Anterior cingulate cortex (tissue), 58 donors: ENCODE measurements around the gene CASR.

Source experiments
- DNase-seq, 58 donors: peaks; one replicate each; lab custom pipeline; 2025; lab: John Stamatoyannopoulos, UW

Gene CASR

GRCh38 chr3:122214711-122215110, 31.2 kb downstream of the CASR start:
- DNase-seq: no peak

GRCh38 chr3:122215592-122216298, 32.3 kb downstream of the CASR start:
- no peak for DNase-seq

DNA sequence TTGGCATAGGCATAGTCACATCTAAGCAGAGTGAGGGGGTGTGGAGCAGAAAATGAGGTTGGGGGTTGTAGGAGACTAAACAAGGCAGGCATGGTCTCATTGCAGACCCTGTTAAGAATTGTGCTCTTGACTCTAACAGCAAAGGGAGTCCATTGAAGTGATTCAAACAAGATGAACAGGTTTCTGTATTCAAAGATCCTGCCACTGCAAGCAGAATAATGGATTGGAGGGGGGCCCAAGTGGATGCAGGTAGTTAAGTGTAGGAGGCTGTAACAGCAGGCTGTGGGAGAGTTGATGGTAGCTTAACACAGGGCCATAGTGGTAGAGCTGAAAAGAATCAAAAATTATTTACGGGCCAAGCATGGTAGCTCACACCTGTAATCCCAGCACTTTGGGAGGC, 34.4 kb downstream of the CASR start:
- DNase-seq: no peak

- no peak for DNase-seq
These were observed 35.9 kb downstream of the CASR start for GRCh38 chr3:122219242-122219872.

DNA sequence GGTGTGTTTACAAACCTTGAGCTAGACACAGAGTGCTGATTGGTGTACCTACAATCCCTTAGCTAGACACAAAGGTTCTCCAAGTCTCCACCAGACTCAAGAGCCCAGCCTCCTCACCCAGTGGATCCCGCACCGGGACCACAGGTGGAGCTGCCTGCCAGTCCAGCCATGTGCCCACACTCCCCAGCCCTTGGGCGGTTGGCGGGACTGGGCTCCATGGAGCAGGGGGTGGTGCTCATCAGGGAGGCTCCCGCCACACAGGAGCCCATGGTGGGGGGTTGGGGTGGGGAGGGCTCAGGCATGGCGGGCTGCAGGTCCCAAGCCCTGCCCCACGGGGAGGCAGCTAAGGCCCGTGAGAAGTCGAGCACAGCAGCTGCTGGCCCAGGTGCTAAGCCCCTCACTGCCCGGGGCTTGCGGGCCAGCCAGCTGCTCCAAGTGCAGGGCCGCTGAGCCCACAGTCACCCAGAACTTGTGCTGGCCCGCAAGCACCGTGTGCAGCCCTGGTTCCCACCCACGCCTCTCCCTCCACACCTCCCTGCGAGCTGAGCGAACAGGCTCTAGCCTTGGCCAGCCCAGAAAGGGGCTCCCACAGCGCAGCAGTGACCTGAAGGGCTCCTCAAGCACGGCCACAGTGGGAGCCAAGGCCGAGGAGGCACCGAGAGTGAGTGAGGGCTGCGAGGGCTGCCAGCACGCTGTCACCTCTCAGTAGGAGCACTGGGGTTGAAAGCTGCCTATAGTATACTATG, 43.7 kb downstream of the CASR start:
- DNase-seq: no peak

DNA sequence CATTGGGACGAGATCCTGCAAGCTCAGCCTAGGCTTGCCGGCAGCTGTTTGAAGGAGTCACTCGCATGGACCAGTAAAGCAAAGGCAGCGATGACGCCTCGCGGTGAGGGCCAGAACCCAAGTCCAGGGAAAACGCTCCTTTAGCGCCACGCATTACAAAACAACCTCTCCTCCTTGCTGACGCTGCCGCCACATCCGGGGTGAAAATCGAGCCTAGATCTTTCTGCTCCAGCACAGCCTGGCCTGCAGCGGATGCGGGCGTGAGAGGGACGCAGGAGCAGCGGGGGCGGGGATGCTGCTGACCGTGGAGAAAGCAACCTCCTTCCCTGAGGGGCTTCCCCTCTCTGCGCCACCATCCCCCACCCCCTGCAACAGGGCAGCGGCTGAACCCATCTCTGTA, 46.7 kb downstream of the CASR start:
- DNase-seq: no peak

- no peak for DNase-seq
These were observed 48.1 kb downstream of the CASR start for GRCh38 chr3:122231465-122232157.

- no peak for DNase-seq
These were observed 49.0 kb downstream of the CASR start for GRCh38 chr3:122232485-122232884.

DNA sequence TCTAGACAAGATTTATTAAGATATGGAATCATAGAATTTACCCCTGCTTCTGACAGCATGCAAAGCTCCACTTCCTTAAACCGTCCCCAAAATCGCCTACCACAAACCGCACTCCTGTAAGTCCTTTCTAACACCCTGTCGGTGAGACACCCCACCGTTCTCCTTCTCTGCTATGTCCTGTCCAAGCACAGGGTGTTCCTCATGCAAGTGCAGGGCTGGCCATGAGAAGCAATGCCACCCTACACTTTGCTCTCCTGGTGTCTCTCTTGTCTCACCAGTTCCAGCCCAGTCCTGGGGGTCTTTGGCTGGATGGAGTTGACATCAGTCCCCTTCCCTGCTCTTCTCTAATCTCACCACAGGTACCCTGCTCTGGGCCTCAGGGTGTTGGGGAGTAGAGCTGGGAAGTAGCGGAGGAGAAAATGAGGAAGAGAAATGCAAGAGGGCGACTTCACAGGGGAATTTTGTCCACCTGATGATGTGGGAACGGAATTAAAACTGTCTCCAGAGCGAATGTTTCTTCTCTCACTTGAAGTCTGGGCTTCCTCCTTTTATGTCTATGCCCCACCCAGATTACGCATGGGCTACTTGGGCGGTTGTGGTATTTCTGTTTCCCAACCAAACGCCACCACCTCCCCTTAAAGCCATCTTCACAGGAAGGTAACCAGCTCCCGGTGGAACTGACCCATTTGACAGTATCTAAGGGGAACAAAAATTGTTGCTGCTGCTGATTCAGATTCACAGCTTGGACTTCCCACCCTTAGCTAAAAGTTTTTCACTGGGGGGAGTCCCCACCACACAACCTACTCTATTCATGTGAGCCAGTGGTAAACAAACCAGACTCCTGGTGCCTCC, 49.9 kb downstream of the CASR start:
- peak in 6 of 58 donors; percentile 2 to 38 (median 4) for DNase-seq

DNA sequence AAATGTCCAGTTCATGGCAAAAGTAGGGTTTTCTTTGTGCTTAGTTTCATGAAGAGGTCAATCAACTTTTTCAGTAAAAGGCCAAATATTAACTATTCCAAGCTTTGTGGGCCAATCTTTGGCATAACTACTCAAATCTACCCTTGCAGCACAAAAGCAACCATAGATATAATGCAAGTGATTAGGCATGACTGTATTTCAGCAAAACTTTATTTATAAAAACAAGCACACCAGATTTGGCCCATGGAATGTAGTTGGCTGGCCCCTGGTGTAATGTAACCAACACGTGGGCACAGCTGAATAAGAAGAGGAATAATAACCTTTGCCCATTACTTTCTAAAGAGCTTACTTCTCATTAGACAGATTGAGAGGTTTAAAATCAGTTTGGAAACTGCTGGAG, 50.6 kb downstream of the CASR start:
- no peak for DNase-seq

DNA sequence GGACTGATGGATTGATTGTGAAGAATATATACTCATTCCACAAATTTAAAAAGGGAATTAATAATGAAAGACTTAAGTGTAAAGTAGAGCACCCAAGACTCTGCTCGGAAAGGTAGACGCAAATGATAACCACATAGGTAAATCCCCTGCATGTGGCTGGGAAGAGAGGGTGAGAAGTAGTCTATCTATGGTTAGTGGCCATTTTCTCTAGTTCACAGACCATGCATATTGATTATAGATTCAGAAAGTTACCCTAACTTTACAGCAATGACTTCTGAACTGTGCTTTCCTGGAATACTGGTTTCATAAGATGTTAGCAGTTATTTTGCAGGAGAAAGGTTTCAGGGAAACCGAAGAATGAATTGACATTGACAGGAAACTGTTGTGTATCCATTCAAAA, 51.7 kb downstream of the CASR start:
- DNase-seq: no peak

DNA sequence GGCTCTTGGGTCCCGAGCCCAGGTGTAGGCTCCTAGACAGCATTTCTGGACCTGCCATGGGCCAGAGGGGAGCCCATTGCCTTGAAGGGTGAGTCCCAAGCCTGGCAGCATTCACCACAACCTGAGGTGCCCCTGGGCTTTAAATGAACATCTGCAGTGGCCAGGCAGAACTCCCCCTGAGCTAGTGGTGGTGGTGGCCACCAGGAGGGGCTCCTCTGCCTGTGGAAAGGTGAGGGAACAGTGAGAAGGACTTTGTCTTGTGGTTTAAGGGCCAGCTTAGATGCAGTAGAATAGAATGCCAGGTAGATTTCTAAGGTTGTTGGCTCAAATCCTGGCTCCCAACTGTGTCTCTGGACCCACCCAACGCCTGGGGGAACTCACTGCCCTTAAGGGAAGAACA, 55.6 kb downstream of the CASR start:
- DNase-seq: no peak

DNA sequence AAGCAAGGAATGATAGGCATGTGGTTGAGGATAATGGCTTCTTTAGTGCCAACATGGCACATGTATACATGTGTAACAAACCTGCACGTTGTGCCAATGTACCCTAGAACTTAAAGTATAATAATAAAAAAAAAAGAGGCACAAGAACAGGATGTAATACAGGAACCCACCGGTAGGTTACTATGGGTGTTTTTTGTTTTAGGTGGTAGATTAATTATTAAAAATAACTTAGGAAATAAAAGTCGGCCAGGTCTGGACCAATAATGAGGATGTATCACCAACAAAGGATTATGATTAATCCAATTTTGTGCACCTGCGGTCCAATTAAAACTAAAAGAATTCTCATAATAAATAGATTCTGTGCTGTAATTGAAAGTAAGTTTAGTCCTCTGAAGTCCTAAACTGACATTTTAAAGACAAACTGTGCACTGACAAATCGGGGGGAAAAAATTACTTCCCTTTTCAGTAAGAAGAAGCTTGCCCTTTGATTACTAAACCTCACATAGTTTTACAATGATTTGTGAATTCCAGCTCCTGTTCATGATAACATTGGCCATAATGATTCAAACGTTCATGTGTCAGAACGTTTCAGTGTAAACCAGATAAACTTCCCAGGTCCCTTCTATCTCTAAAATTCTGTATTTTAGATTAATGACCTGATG, 62.2 kb downstream of the CASR start:
- no peak for DNase-seq

- no peak for DNase-seq
These were observed 62.7 kb downstream of the CASR start for GRCh38 chr3:122246199-122246598.

DNA sequence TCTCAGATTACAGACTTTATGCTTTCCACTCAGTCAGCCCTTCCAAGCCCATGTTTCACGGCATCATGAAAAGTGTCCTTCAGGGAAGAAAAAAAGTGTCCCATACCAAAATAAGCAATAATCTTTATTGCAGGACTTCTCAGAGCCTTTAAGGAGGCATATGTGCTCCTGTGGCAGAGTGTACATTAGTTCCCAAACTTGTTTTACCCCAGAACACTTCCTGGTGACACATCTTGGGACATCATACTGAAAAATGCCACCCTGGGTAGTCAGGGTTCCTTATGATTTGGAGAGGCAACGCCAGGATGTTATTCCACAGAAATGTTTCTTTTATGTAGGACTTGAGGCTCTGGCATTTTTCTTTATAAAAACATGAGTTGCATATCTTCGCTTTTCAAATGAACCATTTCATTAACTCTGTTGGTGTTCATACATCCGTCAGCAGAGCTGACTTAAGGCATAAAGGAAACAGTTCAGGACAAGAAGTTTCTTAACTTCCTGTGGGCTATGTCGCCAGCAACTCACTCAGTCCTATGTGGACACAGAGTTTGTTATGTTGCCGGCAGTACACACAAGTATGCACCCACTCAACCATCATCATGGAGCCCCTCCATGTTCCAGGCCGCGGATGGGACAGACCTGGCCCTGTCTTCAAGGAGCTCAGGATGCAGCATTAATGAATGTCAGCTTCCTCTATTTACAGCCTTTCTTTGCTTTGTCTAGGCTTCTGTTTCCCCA, 63.8 kb downstream of the CASR start:
- DNase-seq: peak in 2 of 58 donors; percentile 2 to 48

- peak in 3 of 58 donors; percentile 19 to 48 (median 26) for DNase-seq
These were observed 64.3 kb downstream of the CASR start for GRCh38 chr3:122247825-122248185.

DNA sequence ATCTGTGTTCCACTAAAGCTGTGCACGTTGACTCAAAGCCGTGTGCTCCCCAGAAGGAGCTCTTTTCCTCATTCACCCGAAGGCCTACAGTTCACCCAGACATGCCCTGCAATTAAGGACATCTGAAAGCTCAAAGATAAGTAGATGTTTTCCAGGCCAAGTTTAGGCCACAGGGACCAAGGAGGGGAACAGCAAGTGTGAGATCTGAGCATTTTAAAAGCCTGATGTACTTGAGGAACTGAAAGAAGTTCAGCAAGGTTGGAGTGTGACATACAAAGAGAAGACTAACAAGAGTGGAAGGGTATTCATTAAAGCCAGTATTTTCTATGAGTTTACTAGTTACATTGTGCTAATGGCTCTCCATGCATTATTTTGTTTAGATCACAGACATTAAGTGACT, 68.0 kb downstream of the CASR start:
- no peak for DNase-seq

- DNase-seq: no peak
These were observed 70.1 kb downstream of the CASR start for GRCh38 chr3:122253581-122253980.
